Activated CD4-positive, alpha-beta T cell treated with anti-CD3 and anti-CD28 coated beads for 36 hours (primary cell): Measurements from ENCODE around the gene DEFB112. TPM values are rescaled to one million over a fixed set of nuclear protein-coding genes. Genes with fewer than 3 reads are reported as not detected.

Experiments
- ATAC-seq: fragments of 200-7000 bp; cut with Tn5 transposase; one replicate; pipeline ENCODE4 v1.10.0; 2021; ENCODE audit warnings: mild to moderate bottlenecking, moderate library complexity
- CTCF ChIA-PET: fragments of 350-600 bp; sonication (Branson Sonifier 250); formaldehyde crosslinking; loops from one replicate; lab custom pipeline; 2021; ENCODE audit warnings: antibody characterized with exemption; lab: Charles Lee
- POLR2A ChIA-PET: fragments of 350-600 bp; sonication (Branson Sonifier 250); formaldehyde crosslinking; loops from one replicate; lab custom pipeline; 2021; ENCODE audit warnings: antibody characterized with exemption, inconsistent platforms; lab: Charles Lee
- DNase-seq: peaks from one replicate; pipeline ENCODE4 v3.0.0-alpha.2; 2020
- H3K27ac Mint-ChIP-seq: one replicate; pipeline ENCODE4 v1.8.0; 2021; ENCODE audit warnings: mixed read lengths
- H3K27me3 Mint-ChIP-seq: one replicate; pipeline ENCODE4 v1.8.0; 2021; ENCODE audit warnings: mixed read lengths
- H3K36me3 Mint-ChIP-seq: one replicate; pipeline ENCODE4 v1.8.0; 2021; ENCODE audit warnings: low read depth, mixed read lengths
- H3K4me1 Mint-ChIP-seq: one replicate; pipeline ENCODE4 v1.8.0; 2021; ENCODE audit warnings: mixed read lengths
- H3K4me3 Mint-ChIP-seq: one replicate; pipeline ENCODE4 v1.8.0; 2021; ENCODE audit warnings: mild to moderate bottlenecking, moderate library complexity, mixed read lengths
- H3K9me3 Mint-ChIP-seq: one replicate; pipeline ENCODE4 v1.8.0; 2021; ENCODE audit warnings: low read depth, mixed read lengths
- intact Hi-C, 2 experiments: fragments of 100-400 bp; cut with DNase I in 1 of 2; cut with micrococcal nuclease in 1 of 2; formaldehyde crosslinking; loops; one replicate each; pipeline versions ENCODE4 v1.14.2 to v1.15.1; 2022 to 2024; cut with DNase I, micrococcal nuclease
- total RNA-seq, 2 experiments: library from RNA; stranded (reverse); gene quantifications; one replicate each; pipeline ENCODE4 v1.2.3, GENCODE V29; 2021

Gene DEFB112
- not detected for total RNA-seq

- ChIA-PET POLR2A (no interaction called here), CTCF (no interaction called here)
- DNase-seq (no peak), ATAC-seq (no peak)
- no peaks in the 10 kb centered on the region for H3K36me3 Mint-ChIP-seq
- H3K27me3 Mint-ChIP-seq: no peaks in the 10 kb centered on the region
- no peak within 1 kb of the TSS for H3K4me3 Mint-ChIP-seq
- intact Hi-C loops: no loop called here
- H3K9me3 Mint-ChIP-seq: no peaks in the 10 kb centered on the region
- H3K4me1 Mint-ChIP-seq: no peaks in the 10 kb centered on the region
- H3K27ac Mint-ChIP-seq: no peak within 1 kb of the TSS
These were observed at the start of gene DEFB112 for GRCh38 chr6:50049829-50050228. DEFB112 (minus strand) TSS chr6:50049929; CDS start chr6:50049869, 60 bp downstream.

- Mint-ChIP-seq H3K27me3 (no peaks in the 10 kb centered on the region), H3K9me3 (peaks cover 2% of the 10 kb centered on the region), H3K27ac (no peak overlapping the region), H3K4me3 (no peak overlapping the region), H3K4me1 (no peaks in the 10 kb centered on the region), H3K36me3 (no peaks in the 10 kb centered on the region)
- ChIA-PET CTCF (no interaction called here), POLR2A (no interaction called here)
- intact Hi-C loops: no loop called here
- DNase-seq: no peak
- no peak for ATAC-seq
These were observed 48.9 kb upstream of the DEFB112 start for GRCh38 chr6:50098641-50098993.

- CTCF ChIA-PET: interaction anchor here (0.6 kb wide), 1 partner anchor 34 kb away, joined by 3 read pairs; no protein-coding TSS in a partner anchor
- Mint-ChIP-seq H3K4me1 (no peaks in the 10 kb centered on the region), H3K4me3 (no peak overlapping the region), H3K27ac (no peak overlapping the region), H3K36me3 (no peaks in the 10 kb centered on the region), H3K27me3 (no peaks in the 10 kb centered on the region), H3K9me3 (peaks cover 2% of the 10 kb centered on the region)
- intact Hi-C loops: no loop called here
- DNase-seq (no peak), ATAC-seq (no peak)
- POLR2A ChIA-PET: no interaction called here
These were observed 48.4 kb upstream of the DEFB112 start for GRCh38 chr6:50097966-50098640.

- ChIA-PET CTCF (no interaction called here), POLR2A (no interaction called here)
- no peak overlapping the region for H3K4me3 Mint-ChIP-seq
- no peak for ATAC-seq
- no peak overlapping the region for H3K27ac Mint-ChIP-seq
- no peaks in the 10 kb centered on the region for H3K27me3 Mint-ChIP-seq
- DNase-seq: no peak
- intact Hi-C loops: no loop called here
- no peaks in the 10 kb centered on the region for H3K4me1 Mint-ChIP-seq
- H3K36me3 Mint-ChIP-seq: no peaks in the 10 kb centered on the region
- no peaks in the 10 kb centered on the region for H3K9me3 Mint-ChIP-seq
These were observed 46.6 kb upstream of the DEFB112 start for GRCh38 chr6:50096296-50096695.

- Mint-ChIP-seq H3K9me3 (peaks cover 1% of the 10 kb centered on the region), H3K4me3 (no peak overlapping the region), H3K27me3 (no peaks in the 10 kb centered on the region), H3K4me1 (no peaks in the 10 kb centered on the region), H3K36me3 (no peaks in the 10 kb centered on the region), H3K27ac (no peak overlapping the region)
- ATAC-seq (no peak), DNase-seq (no peak)
- CTCF ChIA-PET: no interaction called here
- POLR2A ChIA-PET: no interaction called here
- intact Hi-C loops: no loop called here
These were observed 44.2 kb upstream of the DEFB112 start for GRCh38 chr6:50093938-50094272.

GRCh38 chr6:50093116-50093937 is 43.6 kb upstream of the DEFB112 start:
- Mint-ChIP-seq H3K27ac (no peak overlapping the region), H3K36me3 (no peaks in the 10 kb centered on the region), H3K27me3 (no peaks in the 10 kb centered on the region), H3K9me3 (peaks cover 1% of the 10 kb centered on the region), H3K4me1 (no peaks in the 10 kb centered on the region), H3K4me3 (no peak overlapping the region)
- no peak for DNase-seq
- ChIA-PET CTCF (no interaction called here), POLR2A (no interaction called here)
- no peak for ATAC-seq
- intact Hi-C loops: no loop called here

GRCh38 chr6:50091641-50092040 is 41.9 kb upstream of the DEFB112 start:
- Mint-ChIP-seq H3K27me3 (no peaks in the 10 kb centered on the region), H3K27ac (no peak overlapping the region), H3K4me1 (no peaks in the 10 kb centered on the region), H3K4me3 (no peak overlapping the region), H3K36me3 (no peaks in the 10 kb centered on the region), H3K9me3 (peaks cover 1% of the 10 kb centered on the region)
- intact Hi-C loops: no loop called here
- CTCF ChIA-PET: no interaction called here
- POLR2A ChIA-PET: no interaction called here
- no peak for ATAC-seq
- no peak for DNase-seq

- ATAC-seq (no peak), DNase-seq (no peak)
- H3K4me1 Mint-ChIP-seq: no peaks in the 10 kb centered on the region
- H3K27ac Mint-ChIP-seq: no peak overlapping the region
- H3K9me3 Mint-ChIP-seq: peaks cover 1% of the 10 kb centered on the region
- ChIA-PET POLR2A (interaction anchor here (0.6 kb wide), 1 partner anchor 23 kb away, joined by 3 read pairs; no protein-coding TSS in a partner anchor), CTCF (interaction anchor here (0.6 to 0.8 kb wide), 2 partner anchors 60 to 1005 kb away, joined by 3 read pairs; no protein-coding TSS in a partner anchor)
- no peaks in the 10 kb centered on the region for H3K27me3 Mint-ChIP-seq
- H3K4me3 Mint-ChIP-seq: no peak overlapping the region
- H3K36me3 Mint-ChIP-seq: no peaks in the 10 kb centered on the region
- intact Hi-C loops: no loop called here
These were observed 40.2 kb upstream of the DEFB112 start for GRCh38 chr6:50089911-50090310.

GRCh38 chr6:50087231-50087954 is 37.7 kb upstream of the DEFB112 start:
- ATAC-seq (no peak), DNase-seq (no peak)
- Mint-ChIP-seq H3K27ac (no peak overlapping the region), H3K36me3 (no peaks in the 10 kb centered on the region), H3K4me3 (no peak overlapping the region), H3K27me3 (no peaks in the 10 kb centered on the region), H3K9me3 (peaks cover 1% of the 10 kb centered on the region), H3K4me1 (no peaks in the 10 kb centered on the region)
- intact Hi-C loops: no loop called here
- POLR2A ChIA-PET: no interaction called here
- CTCF ChIA-PET: no interaction called here

DNA sequence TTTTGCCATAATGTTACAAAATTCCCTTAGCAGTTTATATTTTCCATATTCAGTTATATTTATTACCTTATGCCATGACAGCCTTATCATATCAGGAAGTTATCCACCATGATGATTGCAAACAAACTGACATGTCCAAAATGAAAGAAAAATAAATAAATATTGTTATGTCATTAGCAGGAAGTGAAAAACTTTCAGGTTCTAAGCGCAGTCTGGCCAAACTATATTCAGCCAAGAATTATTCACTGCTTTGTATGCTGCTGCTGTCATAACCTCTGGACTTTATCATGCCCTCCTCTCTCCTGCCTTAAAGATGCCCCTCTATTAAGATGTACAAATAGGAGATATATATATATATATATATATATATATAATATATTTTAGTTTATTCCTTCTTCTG is 27.7 kb upstream of the DEFB112 start:
- H3K4me1 Mint-ChIP-seq: no peaks in the 10 kb centered on the region
- no peak overlapping the region for H3K27ac Mint-ChIP-seq
- no peaks in the 10 kb centered on the region for H3K36me3 Mint-ChIP-seq
- no peak for DNase-seq
- no peak overlapping the region for H3K4me3 Mint-ChIP-seq
- intact Hi-C loops: no loop called here
- no peak for ATAC-seq
- POLR2A ChIA-PET: no interaction called here
- CTCF ChIA-PET: interaction anchor here (0.6 kb wide), 1 partner anchor 54 kb away, joined by 3 read pairs; no protein-coding TSS in a partner anchor
- H3K27me3 Mint-ChIP-seq: no peaks in the 10 kb centered on the region
- H3K9me3 Mint-ChIP-seq: no peaks in the 10 kb centered on the region

- no peaks in the 10 kb centered on the region for H3K36me3 Mint-ChIP-seq
- no peaks in the 10 kb centered on the region for H3K27me3 Mint-ChIP-seq
- no peak overlapping the region for H3K4me3 Mint-ChIP-seq
- DNase-seq: no peak
- CTCF ChIA-PET: interaction anchor here (0.6 kb wide), 1 partner anchor 55 kb away, joined by 3 read pairs; no protein-coding TSS in a partner anchor
- no peak for ATAC-seq
- H3K4me1 Mint-ChIP-seq: no peaks in the 10 kb centered on the region
- no peaks in the 10 kb centered on the region for H3K9me3 Mint-ChIP-seq
- H3K27ac Mint-ChIP-seq: no peak overlapping the region
- POLR2A ChIA-PET: no interaction called here
- intact Hi-C loops: no loop called here
These were observed 26.7 kb upstream of the DEFB112 start for GRCh38 chr6:50076431-50076830.
